T-helper 2 cell (primary cell): ENCODE data around the gene ATAD3B.
"Not testable (repeated sequence)": the region's sequence is repeated elsewhere in the genome, so short reads cannot be mapped to it uniquely, and the experiment has no call there.

Source experiments
- DNase-seq, 5 experiments: peaks; one replicate each; pipeline versions ENCODE4 v3.0.0 to v3.0.0-alpha.2; 2012 to 2022
- total RNA-seq, 2 donors: gene quantifications; one replicate each; lab custom pipeline; 2026; lab: John Stamatoyannopoulos, UW

The ATAD3B gene
- 75.6 to 113 reads per million in 2 donors for total RNA-seq

- DNase-seq, result peak; percentile 82 to 95 (median 88)
Observed at GRCh38 chr1:1471389-1472052, at the start of gene ATAD3B. ATAD3B (plus strand) TSS chr1:1471765; CDS start chr1:1471885, 120 bp downstream.

- DNase-seq, result no peak
Observed at GRCh38 chr1:1421907-1422464, 49.6 kb upstream of the ATAD3B start.

GRCh38 chr1:1422465-1423244, 48.9 kb upstream of the ATAD3B start:
- no peak for DNase-seq

- DNase-seq, result no peak
Observed at GRCh38 chr1:1423245-1423597, 48.3 kb upstream of the ATAD3B start.

GRCh38 chr1:1424707-1425106, 46.9 kb upstream of the ATAD3B start:
- no peak for DNase-seq

GRCh38 chr1:1425426-1425752, 46.2 kb upstream of the ATAD3B start:
- no peak for DNase-seq

GRCh38 chr1:1425753-1426495, 45.6 kb upstream of the ATAD3B start:
- DNase-seq, result no peak

- no peak for DNase-seq
Observed at GRCh38 chr1:1426496-1427105, 45.0 kb upstream of the ATAD3B start.

- no peak for DNase-seq
Observed at GRCh38 chr1:1427106-1427819, 44.3 kb upstream of the ATAD3B start.

- DNase-seq, result no peak
Observed at GRCh38 chr1:1427820-1428148, 43.8 kb upstream of the ATAD3B start.

- no peak for DNase-seq
Observed at GRCh38 chr1:1428174-1428573, 43.4 kb upstream of the ATAD3B start.

- DNase-seq, result not testable (repeated sequence)
Observed at GRCh38 chr1:1428967-1429366, 42.6 kb upstream of the ATAD3B start.

- no peak for DNase-seq
Observed at GRCh38 chr1:1429671-1430073, 41.9 kb upstream of the ATAD3B start.

GRCh38 chr1:1430114-1430982, 41.2 kb upstream of the ATAD3B start:
- DNase-seq, result no peak

- no peak for DNase-seq
Observed at GRCh38 chr1:1430992-1431844, 40.3 kb upstream of the ATAD3B start.

- DNase-seq, result no peak
Observed at GRCh38 chr1:1431845-1432273, 39.7 kb upstream of the ATAD3B start.

- DNase-seq, result no peak
Observed at GRCh38 chr1:1432274-1432950, 39.2 kb upstream of the ATAD3B start.

- no peak for DNase-seq
Observed at GRCh38 chr1:1432951-1433803, 38.4 kb upstream of the ATAD3B start.

- DNase-seq, result peak in 1 of 5 experiments; percentile 28
Observed at GRCh38 chr1:1433804-1434130, 37.8 kb upstream of the ATAD3B start.
